GM12878 (cell line): ENCODE measurements around the gene AGRN. TPM values are rescaled to one million over a fixed set of nuclear protein-coding genes. Genes with fewer than 3 reads are reported as not detected.

Experiments
- EGR1 ChIP-seq, 2 experiments: IDR thresholded peaks; 1 replicate in 1 of 2; 2 replicates in 1 of 2; pipeline ENCODE4 v1.6.1; 2011 to 2012; ENCODE audit warnings: low read depth in 2 of 2, low read length in 2 of 2, borderline replicate concordance in 1 of 2, mild to moderate bottlenecking in 1 of 2, moderate library complexity in 1 of 2
- HCFC1 ChIP-seq: fragments of 150-350 bp; IDR thresholded peaks from 2 replicates; pipeline ENCODE4 v1.6.1; 2014; ENCODE audit warnings: low read length
- IKZF1 ChIP-seq: fragments of 450-650 bp; conservative IDR thresholded peaks from 2 replicates; pipeline ENCODE4 v1.6.1; 2017; ENCODE audit warnings: antibody characterized with exemption, mild to moderate bottlenecking
- KAT2A ChIP-seq: conservative IDR thresholded peaks from 2 replicates; pipeline ENCODE4 v1.6.1; 2011; ENCODE audit warnings: low read depth, low read length; ENCODE audit not compliant: control insufficient read depth
- KDM1A ChIP-seq: fragments of 200-600 bp; sonication (generic); IDR thresholded peaks from 2 replicates; pipeline ENCODE4 v1.6.1; 2016; ENCODE audit warnings: borderline replicate concordance
- MEF2A ChIP-seq: IDR thresholded peaks from 2 replicates; pipeline ENCODE4 v1.6.1; 2011; ENCODE audit warnings: low read depth, mild to moderate bottlenecking, low read length, moderate library complexity; ENCODE audit not compliant: insufficient read depth
- RAD51 ChIP-seq: fragments of 450-650 bp; IDR thresholded peaks from 2 replicates; pipeline ENCODE4 v1.6.1; 2016; ENCODE audit warnings: moderate library complexity, mild to moderate bottlenecking, inconsistent platforms
- SIN3A ChIP-seq: IDR thresholded peaks from 2 replicates; pipeline ENCODE4 v1.6.1; 2012; ENCODE audit warnings: low read depth, low read length, improper control_type of control experiment
- SMARCA5 ChIP-seq: fragments of 450-650 bp; IDR thresholded peaks from 2 replicates; pipeline ENCODE4 v1.6.1; 2017; ENCODE audit warnings: mild to moderate bottlenecking
- STAT3 ChIP-seq: IDR thresholded peaks from 2 replicates; pipeline ENCODE4 v1.6.1; 2011; ENCODE audit warnings: low read depth, low read length, improper control_type of control experiment
- SUZ12 ChIP-seq: fragments of 200-600 bp; sonication (generic); IDR thresholded peaks from one replicate; pipeline ENCODE4 v1.6.1; 2018; ENCODE audit warnings: antibody characterized with exemption, mild to moderate bottlenecking; ENCODE audit not compliant: unreplicated experiment
- TAF1 ChIP-seq: IDR thresholded peaks from 2 replicates; pipeline ENCODE4 v1.6.1; 2011; ENCODE audit warnings: mild to moderate bottlenecking, low read depth, low read length, borderline replicate concordance
- TBL1XR1 ChIP-seq: IDR thresholded peaks from 2 replicates; pipeline ENCODE4 v1.6.1; 2012; ENCODE audit warnings: low read depth, low read length, improper control_type of control experiment
- TCF3 ChIP-seq: IDR thresholded peaks from 2 replicates; pipeline ENCODE4 v1.6.1; 2012; ENCODE audit warnings: low read depth, mild to moderate bottlenecking, low read length, borderline replicate concordance; ENCODE audit not compliant: insufficient read depth
- YY1 ChIP-seq: IDR thresholded peaks from 2 replicates; pipeline ENCODE4 v1.6.1; 2011; ENCODE audit warnings: low read depth, mild to moderate bottlenecking, low read length
- ZNF274 ChIP-seq: IDR thresholded peaks from one replicate; pipeline ENCODE4 v1.8.0; 2011; ENCODE audit not compliant: insufficient read length, insufficient read depth
- ZSCAN29 ChIP-seq: fragments of 450-650 bp; IDR thresholded peaks from 2 replicates; pipeline ENCODE4 v1.6.1; 2017; ENCODE audit warnings: mild to moderate bottlenecking, moderate library complexity
- polyA plus RNA-seq, 11 experiments: library from polyadenylated mRNA; depleted of rRNA in 4 of 11; unstranded in 6 of 11; stranded (reverse) in 5 of 11; fragments of >200 nt; fragmentation: Nextera tagmentation in 4 of 11; fragmentation: Illumina TruSeq in 1 of 11; extraction: Ambion mirVana in 4 of 11; extraction: Trizol in 1 of 11; gene quantifications; 1 replicate in 1 of 11; 2 replicates in 10 of 11; pipeline versions ENCODE4 v1.2.1 to v1.2.3, GENCODE V29; 2011 to 2016; ENCODE audit warnings: inconsistent platforms in 2 of 11, missing spikeins in 2 of 11, low read depth in 1 of 11
- total RNA-seq, 4 experiments: library from RNA; depleted of rRNA in 3 of 4; stranded (reverse); fragments of >200 nt in 3 of 4; fragmentation: Illumina TruSeq in 1 of 4; extraction: Trizol in 1 of 4; gene quantifications; 2 replicates each; pipeline versions ENCODE4 v1.2.1 to v1.2.3, GENCODE V29; 2013 to 2021
- TF ChIP-seq, protein P1 (sequence below): fragments of 450-650 bp; IDR thresholded peaks from 2 replicates; pipeline ENCODE4 v1.6.1; 2016; ENCODE audit warnings: mild to moderate bottlenecking
- TF ChIP-seq, protein P2 (sequence below): fragments of 450-650 bp; IDR thresholded peaks from 2 replicates; pipeline ENCODE4 v1.6.1; 2014; ENCODE audit warnings: mild to moderate bottlenecking
- TF ChIP-seq, protein P3 (sequence below): fragments of 450-650 bp; IDR thresholded peaks from 2 replicates; pipeline ENCODE4 v1.6.1; 2017; ENCODE audit warnings: mild to moderate bottlenecking, low read depth, inconsistent platforms; ENCODE audit not compliant: poor library complexity, severe bottlenecking
- TF ChIP-seq, protein P4 (sequence below): fragments of 150-350 bp; IDR thresholded peaks from 2 replicates; pipeline ENCODE4 v1.6.1; 2014; ENCODE audit warnings: mild to moderate bottlenecking, low read depth, low read length
- TF ChIP-seq, protein P5 (sequence below): fragments of 450-650 bp; IDR thresholded peaks from 2 replicates; pipeline ENCODE4 v1.6.1; 2017; ENCODE audit warnings: low read depth, mild to moderate bottlenecking, moderate library complexity

Gene AGRN
- total and polyA plus RNA-seq, 10 of the 15 experiments (the other 5 are each of a cell fraction or from before 2014, with no cell fraction given) = 0.02 to 41.8 (median 4.1) TPM

DNA sequence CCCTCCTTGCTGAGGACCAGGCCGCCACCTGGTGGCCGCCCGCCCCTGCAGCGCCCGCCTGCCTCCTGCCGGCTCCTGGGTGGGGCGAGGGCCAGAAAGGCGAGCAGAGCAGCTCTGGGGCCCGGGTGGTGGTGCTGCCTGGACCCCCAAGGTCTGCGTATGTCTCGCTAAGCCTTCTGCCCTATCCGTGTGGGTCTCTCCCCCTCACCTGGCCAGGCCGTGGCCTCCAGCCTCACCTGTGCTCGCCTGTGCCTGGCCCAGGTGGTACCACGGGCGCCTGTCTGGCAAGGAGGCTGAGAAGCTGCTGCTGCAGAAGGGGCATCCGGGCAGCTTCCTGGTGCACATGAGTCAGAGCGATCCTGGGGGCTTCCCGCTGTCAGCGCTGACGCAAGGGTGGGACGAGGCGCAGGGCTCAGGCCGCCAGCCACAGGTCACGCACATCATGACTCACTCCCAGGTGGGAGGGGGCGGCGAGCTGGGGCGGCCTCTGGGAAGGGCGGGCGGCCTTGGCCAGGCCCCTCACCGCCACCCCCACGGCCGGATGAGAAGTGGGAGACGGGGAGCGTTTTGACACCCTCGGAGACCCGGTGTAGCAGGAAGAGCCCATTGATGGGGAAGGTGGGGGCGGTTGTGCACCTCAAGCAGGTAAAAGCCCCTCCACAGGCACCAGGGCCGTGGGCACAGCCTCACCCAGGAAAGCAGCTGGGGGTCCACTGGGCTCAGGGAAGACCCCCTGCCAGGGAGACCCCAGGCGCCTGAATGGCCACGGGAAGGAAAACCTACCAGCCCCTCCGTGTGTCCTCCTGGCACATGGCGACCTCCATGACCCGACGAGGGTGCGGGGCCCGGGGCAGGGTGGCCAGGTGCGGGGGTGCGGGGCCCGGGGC, 44.3 kb downstream of the AGRN start (continued):
- TF ChIP-seq, protein P1, sequence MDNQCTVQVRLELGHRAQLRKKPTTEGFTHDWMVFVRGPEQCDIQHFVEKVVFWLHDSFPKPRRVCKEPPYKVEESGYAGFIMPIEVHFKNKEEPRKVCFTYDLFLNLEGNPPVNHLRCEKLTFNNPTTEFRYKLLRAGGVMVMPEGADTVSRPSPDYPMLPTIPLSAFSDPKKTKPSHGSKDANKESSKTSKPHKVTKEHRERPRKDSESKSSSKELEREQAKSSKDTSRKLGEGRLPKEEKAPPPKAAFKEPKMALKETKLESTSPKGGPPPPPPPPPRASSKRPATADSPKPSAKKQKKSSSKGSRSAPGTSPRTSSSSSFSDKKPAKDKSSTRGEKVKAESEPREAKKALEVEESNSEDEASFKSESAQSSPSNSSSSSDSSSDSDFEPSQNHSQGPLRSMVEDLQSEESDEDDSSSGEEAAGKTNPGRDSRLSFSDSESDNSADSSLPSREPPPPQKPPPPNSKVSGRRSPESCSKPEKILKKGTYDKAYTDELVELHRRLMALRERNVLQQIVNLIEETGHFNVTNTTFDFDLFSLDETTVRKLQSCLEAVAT = no peak; the same call in 1 of the 2 replicates
- TF ChIP-seq ZSCAN29 (no peak), EGR1 (IDR thresholded peaks at IDR 0.05; ENCODE audit: borderline replicate concordance in 1 of 2, low read depth in 2 of 2, low read length in 2 of 2) (peak; percentile 27 to 83; a peak in 2 of 3 replicates), TBL1XR1 (no peak), HCFC1 (no peak), KAT2A (no peak), YY1 (0 out of 2 replicates have a peak, but pooled peaks have one; percentile 36), STAT3 (no peak), SMARCA5 (peak; percentile 97), ZNF274 (no peak), MEF2A (peak; percentile 68; the same call in 1 of the 2 replicates), SIN3A (0 out of 2 replicates have a peak, but pooled peaks have one; percentile 46), RAD51 (no peak), TAF1 (0 out of 2 replicates have a peak, but pooled peaks have one; percentile 20), IKZF1 (peak; percentile 96), SUZ12 (no peak), TCF3 (peak; percentile 98), KDM1A (no peak)
- TF ChIP-seq, protein P2, sequence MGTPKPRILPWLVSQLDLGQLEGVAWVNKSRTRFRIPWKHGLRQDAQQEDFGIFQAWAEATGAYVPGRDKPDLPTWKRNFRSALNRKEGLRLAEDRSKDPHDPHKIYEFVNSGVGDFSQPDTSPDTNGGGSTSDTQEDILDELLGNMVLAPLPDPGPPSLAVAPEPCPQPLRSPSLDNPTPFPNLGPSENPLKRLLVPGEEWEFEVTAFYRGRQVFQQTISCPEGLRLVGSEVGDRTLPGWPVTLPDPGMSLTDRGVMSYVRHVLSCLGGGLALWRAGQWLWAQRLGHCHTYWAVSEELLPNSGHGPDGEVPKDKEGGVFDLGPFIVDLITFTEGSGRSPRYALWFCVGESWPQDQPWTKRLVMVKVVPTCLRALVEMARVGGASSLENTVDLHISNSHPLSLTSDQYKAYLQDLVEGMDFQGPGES = no peak
- TF ChIP-seq, protein P3, sequence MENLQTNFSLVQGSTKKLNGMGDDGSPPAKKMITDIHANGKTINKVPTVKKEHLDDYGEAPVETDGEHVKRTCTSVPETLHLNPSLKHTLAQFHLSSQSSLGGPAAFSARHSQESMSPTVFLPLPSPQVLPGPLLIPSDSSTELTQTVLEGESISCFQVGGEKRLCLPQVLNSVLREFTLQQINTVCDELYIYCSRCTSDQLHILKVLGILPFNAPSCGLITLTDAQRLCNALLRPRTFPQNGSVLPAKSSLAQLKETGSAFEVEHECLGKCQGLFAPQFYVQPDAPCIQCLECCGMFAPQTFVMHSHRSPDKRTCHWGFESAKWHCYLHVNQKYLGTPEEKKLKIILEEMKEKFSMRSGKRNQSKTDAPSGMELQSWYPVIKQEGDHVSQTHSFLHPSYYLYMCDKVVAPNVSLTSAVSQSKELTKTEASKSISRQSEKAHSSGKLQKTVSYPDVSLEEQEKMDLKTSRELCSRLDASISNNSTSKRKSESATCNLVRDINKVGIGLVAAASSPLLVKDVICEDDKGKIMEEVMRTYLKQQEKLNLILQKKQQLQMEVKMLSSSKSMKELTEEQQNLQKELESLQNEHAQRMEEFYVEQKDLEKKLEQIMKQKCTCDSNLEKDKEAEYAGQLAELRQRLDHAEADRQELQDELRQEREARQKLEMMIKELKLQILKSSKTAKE = peak; percentile 44
- TF ChIP-seq, protein P4, sequence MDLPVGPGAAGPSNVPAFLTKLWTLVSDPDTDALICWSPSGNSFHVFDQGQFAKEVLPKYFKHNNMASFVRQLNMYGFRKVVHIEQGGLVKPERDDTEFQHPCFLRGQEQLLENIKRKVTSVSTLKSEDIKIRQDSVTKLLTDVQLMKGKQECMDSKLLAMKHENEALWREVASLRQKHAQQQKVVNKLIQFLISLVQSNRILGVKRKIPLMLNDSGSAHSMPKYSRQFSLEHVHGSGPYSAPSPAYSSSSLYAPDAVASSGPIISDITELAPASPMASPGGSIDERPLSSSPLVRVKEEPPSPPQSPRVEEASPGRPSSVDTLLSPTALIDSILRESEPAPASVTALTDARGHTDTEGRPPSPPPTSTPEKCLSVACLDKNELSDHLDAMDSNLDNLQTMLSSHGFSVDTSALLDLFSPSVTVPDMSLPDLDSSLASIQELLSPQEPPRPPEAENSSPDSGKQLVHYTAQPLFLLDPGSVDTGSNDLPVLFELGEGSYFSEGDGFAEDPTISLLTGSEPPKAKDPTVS = no peak
- TF ChIP-seq, protein P5, sequence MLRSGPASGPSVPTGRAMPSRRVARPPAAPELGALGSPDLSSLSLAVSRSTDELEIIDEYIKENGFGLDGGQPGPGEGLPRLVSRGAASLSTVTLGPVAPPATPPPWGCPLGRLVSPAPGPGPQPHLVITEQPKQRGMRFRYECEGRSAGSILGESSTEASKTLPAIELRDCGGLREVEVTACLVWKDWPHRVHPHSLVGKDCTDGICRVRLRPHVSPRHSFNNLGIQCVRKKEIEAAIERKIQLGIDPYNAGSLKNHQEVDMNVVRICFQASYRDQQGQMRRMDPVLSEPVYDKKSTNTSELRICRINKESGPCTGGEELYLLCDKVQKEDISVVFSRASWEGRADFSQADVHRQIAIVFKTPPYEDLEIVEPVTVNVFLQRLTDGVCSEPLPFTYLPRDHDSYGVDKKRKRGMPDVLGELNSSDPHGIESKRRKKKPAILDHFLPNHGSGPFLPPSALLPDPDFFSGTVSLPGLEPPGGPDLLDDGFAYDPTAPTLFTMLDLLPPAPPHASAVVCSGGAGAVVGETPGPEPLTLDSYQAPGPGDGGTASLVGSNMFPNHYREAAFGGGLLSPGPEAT = peak; percentile 96
